GM18868 (cell line): ENCODE data around the gene SLC16A10.
A peak's percentile ranks its signal among the peaks of the same experiment; 100 is the strongest.
"Not testable (repeated sequence)": the region's sequence is repeated elsewhere in the genome, so short reads cannot be mapped to it uniquely, and the experiment has no call there.

Experiments used
- ATAC-seq: cut with Tn5 transposase; IDR thresholded peaks from one replicate; pipeline ENCODE4 v1.9.1; 2021; ENCODE audit warnings: mild to moderate bottlenecking, moderate library complexity; ENCODE audit not compliant: unreplicated experiment

Gene SLC16A10

DNA sequence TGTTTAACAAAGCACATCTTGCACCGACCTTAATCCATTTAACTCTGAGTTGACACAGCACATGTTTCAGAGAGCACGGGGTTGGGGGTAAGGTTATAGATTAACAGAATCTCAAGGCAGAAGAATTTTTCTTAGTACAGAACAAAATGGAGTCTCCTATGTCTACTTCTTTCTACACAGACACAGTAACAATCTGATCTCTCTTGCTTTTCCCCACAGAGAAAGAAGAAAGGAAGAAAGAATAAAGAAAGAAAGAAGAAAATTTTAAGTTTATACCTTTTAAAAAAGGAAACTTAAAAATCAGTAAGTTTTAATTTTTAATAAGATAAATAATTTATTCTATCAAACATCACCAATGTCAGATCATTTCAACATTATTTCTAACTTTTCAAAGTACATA is 168.5 kb downstream of the SLC16A10 start:
- not testable (repeated sequence) for ATAC-seq

DNA sequence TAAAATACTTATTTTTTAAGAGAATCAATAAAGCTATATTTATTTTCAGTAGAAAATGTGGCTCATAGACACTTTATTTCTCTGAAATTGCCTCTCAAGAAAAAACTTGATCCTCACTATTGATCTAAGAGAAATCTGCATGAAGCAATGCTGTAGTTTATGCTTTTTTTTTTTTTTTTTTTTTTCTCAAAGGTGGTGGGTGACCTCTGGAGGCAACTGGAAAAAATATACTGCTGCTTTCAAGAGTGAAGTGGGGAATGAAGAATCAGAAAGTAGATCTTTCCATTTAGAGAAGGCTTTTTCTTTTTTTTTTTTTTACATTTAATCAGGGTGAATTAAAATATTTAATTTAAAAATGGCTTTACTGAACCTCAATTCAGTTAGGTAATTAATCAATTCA is 169.3 kb downstream of the SLC16A10 start:
- ATAC-seq: no peak

DNA sequence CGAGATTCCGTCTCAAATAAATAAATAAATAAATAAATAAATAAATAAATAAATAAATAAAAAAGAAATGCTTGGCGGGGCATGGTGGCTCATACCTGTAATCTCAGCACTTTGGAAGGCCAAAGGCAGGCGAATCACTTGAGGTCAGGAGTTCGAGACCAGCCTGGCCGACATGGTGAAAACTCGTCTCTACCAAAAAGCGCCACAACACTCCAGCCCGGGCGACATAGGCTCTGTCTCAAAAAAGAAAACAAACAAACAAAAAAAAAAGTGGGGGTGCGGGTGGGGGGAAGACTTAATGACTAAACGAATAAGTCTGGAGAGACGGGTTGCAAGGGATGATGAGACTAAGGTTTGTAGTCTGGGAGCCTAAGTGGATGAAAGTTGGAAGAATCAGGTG is 170.7 kb downstream of the SLC16A10 start:
- no peak for ATAC-seq

- ATAC-seq: no peak
Observed at GRCh38 chr6:111258615-111259088, 171.3 kb downstream of the SLC16A10 start.

GRCh38 chr6:111259089-111259831 is 172.0 kb downstream of the SLC16A10 start:
- peak; percentile 98 for ATAC-seq

GRCh38 chr6:111260570-111261298 is 173.4 kb downstream of the SLC16A10 start:
- ATAC-seq: no peak

DNA sequence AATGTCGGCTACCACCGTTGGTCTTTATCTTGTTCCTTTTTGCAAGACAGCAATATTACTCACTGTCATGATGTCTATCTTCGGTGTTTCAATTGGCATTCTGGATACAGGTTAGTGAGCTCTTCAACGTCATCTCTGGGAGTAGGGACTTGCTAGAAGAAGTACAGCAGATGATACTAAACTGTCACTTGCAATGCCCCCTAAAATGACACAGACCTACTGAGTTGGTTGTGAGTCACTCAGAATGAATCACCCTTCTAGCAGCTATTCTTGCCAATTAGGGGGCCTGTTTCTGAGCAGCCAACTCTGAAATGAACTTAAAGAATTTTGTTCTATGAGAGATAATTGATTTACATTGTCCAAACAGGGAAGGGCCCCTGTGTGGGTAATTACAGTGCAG is 176.5 kb downstream of the SLC16A10 start:
- ATAC-seq: no peak

DNA sequence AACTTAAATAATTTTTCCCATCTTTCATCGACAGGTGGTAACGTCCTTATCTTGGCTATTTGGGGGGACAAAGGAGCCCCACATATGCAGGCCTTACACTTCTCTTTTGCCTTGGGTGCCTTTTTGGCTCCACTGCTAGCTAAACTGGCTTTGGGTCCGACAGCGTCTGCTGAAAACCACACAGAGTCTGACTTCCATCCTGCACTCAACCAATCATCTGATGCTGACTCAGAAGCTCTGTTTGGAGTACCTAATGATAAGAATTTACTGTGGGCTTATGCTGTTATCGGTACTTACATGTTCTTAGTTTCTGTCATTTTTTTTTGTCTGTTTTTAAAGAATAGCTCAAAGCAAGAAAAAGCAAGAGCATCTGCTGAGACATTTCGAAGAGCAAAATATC is 178.5 kb downstream of the SLC16A10 start:
- no peak for ATAC-seq

- no peak for ATAC-seq
Observed at GRCh38 chr6:111266276-111266675, 179.0 kb downstream of the SLC16A10 start.

DNA sequence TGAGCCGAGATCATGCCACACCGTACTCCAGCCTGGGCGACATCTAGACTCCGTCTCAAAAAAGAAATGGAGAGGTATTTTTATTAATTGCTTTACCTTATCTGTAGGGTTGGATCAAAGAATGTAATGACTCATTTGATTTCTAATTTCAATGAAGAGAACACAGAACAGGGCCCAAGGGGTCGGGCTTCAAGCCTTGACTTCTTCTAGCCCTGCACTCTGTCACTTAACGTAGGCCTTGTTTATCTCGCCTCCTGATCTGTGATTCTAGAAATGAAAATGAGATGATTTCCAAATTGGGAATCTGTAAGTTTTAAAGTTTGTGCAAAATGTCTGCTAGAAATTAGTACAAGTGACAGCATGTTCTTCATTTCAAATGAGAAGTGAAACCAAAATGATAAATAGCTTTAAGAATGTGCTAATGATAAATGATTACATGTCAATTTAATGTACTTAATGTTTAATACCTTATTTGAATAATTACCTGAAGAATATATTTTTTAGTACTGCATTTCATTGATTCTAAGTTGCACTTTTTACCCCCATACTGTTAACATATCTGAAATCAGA is 180.5 kb downstream of the SLC16A10 start:
- ATAC-seq: no peak

GRCh38 chr6:111269401-111269970 is 182.2 kb downstream of the SLC16A10 start:
- no peak for ATAC-seq

DNA sequence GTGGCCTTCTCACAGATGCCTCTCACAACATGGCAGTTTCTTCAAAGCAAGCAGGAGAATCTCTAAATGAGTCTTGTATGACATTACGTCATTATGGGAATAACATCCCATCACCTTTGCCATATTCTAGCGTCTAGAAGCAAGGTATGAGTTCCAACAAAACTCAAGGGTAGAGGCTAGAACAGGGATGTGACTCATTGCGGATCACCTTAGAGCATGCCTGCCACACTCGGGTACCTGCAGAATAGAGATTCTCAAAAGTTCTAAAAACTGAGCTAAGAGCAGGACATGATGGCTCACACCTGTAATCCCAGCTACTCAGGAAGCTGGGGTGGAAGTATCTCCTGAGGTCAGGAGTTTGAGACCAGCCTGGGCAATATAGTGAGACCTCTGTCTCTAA is 182.8 kb downstream of the SLC16A10 start:
- ATAC-seq: no peak

DNA sequence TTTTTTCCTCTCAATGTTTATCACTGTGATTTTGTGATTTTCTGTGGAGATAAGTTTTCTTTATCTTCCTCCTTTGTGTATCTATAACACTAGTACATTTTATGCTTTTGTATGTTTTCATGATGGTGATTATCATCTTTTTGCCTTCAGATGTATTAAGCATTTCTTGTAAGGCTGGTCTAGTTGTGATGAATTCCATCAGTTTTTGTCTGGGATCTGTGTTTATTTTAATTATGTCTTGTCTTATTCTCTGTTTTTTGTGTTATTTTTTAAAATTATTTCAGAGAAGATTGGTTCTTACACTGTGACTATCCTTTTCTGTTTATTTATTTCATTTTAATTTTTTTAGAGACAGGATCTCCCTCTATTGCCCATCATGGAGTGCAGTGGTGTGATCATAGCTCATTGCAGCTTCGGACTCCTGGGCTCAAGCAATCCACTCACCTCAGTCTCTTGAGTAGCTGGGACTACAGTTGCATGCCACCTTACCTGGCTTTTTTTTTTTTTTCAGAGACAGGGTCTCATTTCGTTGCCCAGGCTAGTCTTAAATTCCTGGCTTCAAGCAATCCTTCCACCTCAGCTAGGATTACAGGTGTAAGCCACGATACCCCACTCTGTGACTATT is 187.4 kb downstream of the SLC16A10 start:
- no peak for ATAC-seq

DNA sequence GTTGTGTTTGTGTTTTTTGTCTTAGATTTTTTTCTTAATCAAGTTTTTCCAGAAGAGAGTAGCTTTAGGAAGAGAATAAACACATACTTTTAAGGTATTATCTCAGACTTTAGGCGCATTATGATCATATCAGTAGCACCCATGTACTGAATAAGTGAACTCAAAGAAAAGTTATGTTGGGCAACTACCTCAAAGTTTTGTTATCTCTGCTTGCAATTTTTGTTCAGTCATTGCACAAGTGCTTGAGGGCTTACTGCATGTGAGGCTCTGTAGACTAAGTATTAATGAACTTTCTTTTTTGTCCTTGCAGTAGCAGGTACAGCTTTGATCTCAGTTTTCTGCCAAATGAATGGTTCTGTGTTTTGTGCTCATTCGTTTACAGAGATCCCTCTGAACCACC is 189.0 kb downstream of the SLC16A10 start:
- ATAC-seq: no peak

DNA sequence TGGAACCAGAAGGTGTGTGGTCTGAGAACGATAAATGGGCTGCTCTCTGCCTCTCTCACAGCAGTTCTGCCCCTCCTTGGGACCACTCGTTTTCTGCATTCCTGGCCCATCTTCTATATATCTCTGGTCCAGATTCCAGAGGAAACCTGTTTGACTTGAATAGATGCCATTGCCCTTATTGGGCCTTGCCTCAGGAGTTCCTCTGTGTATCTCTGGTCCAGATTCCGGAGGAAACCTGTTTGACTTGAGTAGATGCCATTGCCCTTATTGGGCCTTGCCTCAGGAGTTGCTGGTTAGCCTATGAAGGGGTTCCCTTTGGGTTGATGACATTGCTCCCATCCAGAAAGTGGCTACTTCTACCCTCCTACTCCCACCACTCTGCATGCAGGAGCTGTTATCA is 189.4 kb downstream of the SLC16A10 start:
- ATAC-seq: no peak

- ATAC-seq: no peak
Observed at GRCh38 chr6:111277819-111278218, 190.5 kb downstream of the SLC16A10 start.

DNA sequence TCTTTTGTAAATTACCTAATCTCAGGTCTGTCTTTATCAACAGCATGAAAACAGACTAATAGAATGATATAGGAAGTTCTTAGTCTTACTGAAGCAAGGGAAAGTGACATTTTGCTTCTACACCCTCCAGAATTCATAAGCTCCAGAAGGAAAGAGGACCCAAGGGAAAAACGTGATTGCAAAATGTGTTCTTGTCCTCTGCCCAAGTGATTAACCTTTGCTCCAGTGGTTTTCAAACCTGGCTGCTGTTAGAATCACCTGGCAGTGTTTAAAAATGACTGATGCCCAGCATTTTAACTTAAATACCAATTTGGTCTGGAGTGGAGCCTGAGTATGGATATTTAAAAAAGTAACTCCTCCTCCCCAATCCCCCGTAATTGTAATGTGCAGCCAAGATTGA is 191.4 kb downstream of the SLC16A10 start:
- ATAC-seq: no peak

DNA sequence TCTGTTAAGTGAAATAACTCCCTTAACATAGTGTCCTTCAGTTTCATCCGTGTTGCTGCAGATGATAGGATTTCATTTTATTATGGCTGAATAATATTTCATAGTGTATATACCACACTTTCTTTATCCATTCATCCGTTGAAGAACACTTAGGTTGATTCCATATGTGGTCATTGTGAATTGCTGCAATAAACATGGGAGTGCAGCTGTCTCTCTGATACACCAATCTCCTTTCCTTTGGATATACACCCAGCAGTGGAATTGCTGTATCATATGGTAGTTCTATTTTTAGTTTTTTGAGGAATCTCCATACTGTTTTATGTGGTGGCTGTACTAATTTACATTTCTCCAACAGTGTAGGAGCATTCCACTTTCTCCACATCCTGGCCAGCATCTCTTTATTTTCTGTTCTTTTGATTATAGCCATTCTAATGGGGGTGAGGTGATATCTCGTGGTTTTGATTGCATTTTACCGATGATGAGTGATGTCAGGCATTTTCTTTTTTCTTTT is 193.2 kb downstream of the SLC16A10 start:
- ATAC-seq: no peak
